ENCODE measurements around the gene S100A5. TPM values are rescaled to one million over a fixed set of nuclear protein-coding genes. Genes with fewer than 3 reads are reported as not detected.
"Not testable (repeated sequence)": the region's sequence is repeated elsewhere in the genome, so short reads cannot be mapped to it uniquely, and the experiment has no call there.

Gene S100A5
- total RNA-seq, 1 experiment from 2014 or later: 6.0 TPM

GRCh38 chr1:153577138-153577537 is 36.4 kb upstream of the S100A5 start (continued):
- TF ChIP-seq ATF3 (IDR thresholded peaks at IDR 0.05): no peak

- H3K36me3 ChIP-seq (ENCODE audit: control insufficient read depth in 1 of 2, insufficient read depth in 2 of 2, low read length in 2 of 2); H3K9me3 ChIP-seq (ENCODE audit: control insufficient read depth in 1 of 2, insufficient read depth in 1 of 2, low read depth in 1 of 2, low read length in 2 of 2); intact Hi-C loops (cut with micrococcal nuclease); H3K27ac ChIP-seq (ENCODE audit: low read depth, low read length); H3K4me2 ChIP-seq (ENCODE audit: low read length); BruUV-seq (replicated peaks); H3K9ac ChIP-seq (ENCODE audit: low read length); H3K27me3 ChIP-seq (ENCODE audit: insufficient read depth, low read length); RAD21 ChIA-PET (ENCODE audit: low non-redundant PET in 1 of 2, low total read pairs in 2 of 2, uncharacterized antibody in 2 of 2, unreplicated experiment in 2 of 2); H3K4me3 ChIP-seq (replicated peaks in 1 of 2; ENCODE audit: low read depth in 1 of 2, low read length in 2 of 2); ATAC-seq; H3K9me2 ChIP-seq (ENCODE audit: insufficient read depth); H4K20me1 ChIP-seq (ENCODE audit: insufficient read depth); H2AFZ ChIP-seq (ENCODE audit: low read depth, low read length, poor library complexity, severe bottlenecking); H3K79me2 ChIP-seq (ENCODE audit: insufficient read depth, low read length); POLR2A ChIA-PET; DNase-seq (ENCODE audit: low read depth, low spot score): not testable (repeated sequence)
- CTCF ChIA-PET: interaction anchor here (2.8 kb wide), 1 partner anchor 52 kb away, joined by 11 read pairs; the partner anchor contains the start of genes S100A1 and S100A13
- peaks cover 18 to 45% of the 10 kb centered on the region in 2 experiments for H3K4me1 ChIP-seq (ENCODE audit: control insufficient read depth in 1 of 2, insufficient read depth in 2 of 2, low read length in 2 of 2)
Observed at GRCh38 chr1:153575497-153575896, 34.8 kb upstream of the S100A5 start.

GRCh38 chr1:153575081-153575491 is 34.4 kb upstream of the S100A5 start:
- CTCF ChIA-PET; H3K9me3 ChIP-seq (ENCODE audit: control insufficient read depth in 1 of 2, insufficient read depth in 1 of 2, low read depth in 1 of 2, low read length in 2 of 2); H3K4me2 ChIP-seq (ENCODE audit: low read length); H2AFZ ChIP-seq (ENCODE audit: low read depth, low read length, poor library complexity, severe bottlenecking); H3K27me3 ChIP-seq (ENCODE audit: insufficient read depth, low read length); H3K9ac ChIP-seq (ENCODE audit: low read length); H3K27ac ChIP-seq (ENCODE audit: low read depth, low read length); ATAC-seq; H3K9me2 ChIP-seq (ENCODE audit: insufficient read depth); RAD21 ChIA-PET (ENCODE audit: low non-redundant PET in 1 of 2, low total read pairs in 2 of 2, uncharacterized antibody in 2 of 2, unreplicated experiment in 2 of 2); H3K4me3 ChIP-seq (replicated peaks in 1 of 2; ENCODE audit: low read depth in 1 of 2, low read length in 2 of 2); intact Hi-C loops (cut with micrococcal nuclease); H4K20me1 ChIP-seq (ENCODE audit: insufficient read depth); H3K79me2 ChIP-seq (ENCODE audit: insufficient read depth, low read length); H3K36me3 ChIP-seq (ENCODE audit: control insufficient read depth in 1 of 2, insufficient read depth in 2 of 2, low read length in 2 of 2); BruUV-seq (replicated peaks); DNase-seq (ENCODE audit: low read depth, low spot score); POLR2A ChIA-PET: not testable (repeated sequence)
- H3K4me1 ChIP-seq (ENCODE audit: control insufficient read depth in 1 of 2, insufficient read depth in 2 of 2, low read length in 2 of 2): peaks cover 18 to 45% of the 10 kb centered on the region in 2 experiments
